K562 (cell line): Measurements from ENCODE around the gene GLT8D2. TPM values are rescaled to one million over a fixed set of nuclear protein-coding genes. Genes with fewer than 3 reads are reported as not detected.

Source experiments
- ATF7 ChIP-seq: fragments of 450-650 bp; IDR thresholded peaks from 2 replicates; pipeline ENCODE4 v1.7.1; 2014; ENCODE audit warnings: mild to moderate bottlenecking, moderate library complexity
- BACH1 ChIP-seq: fragments of 200-800 bp; sonication (Bioruptor generic); IDR thresholded peaks from 2 replicates; pipeline ENCODE4 v1.6.1; 2016; ENCODE audit warnings: missing genetic modification characterization, missing compliant biosample characterization
- L3MBTL2 ChIP-seq: fragments of 450-650 bp; IDR thresholded peaks from 2 replicates; pipeline ENCODE4 v1.6.1; 2016; ENCODE audit warnings: mild to moderate bottlenecking, moderate library complexity
- MGA ChIP-seq: fragments of 450-650 bp; IDR thresholded peaks from 2 replicates; pipeline ENCODE4 v1.6.1; 2016; ENCODE audit warnings: mild to moderate bottlenecking, moderate library complexity
- MYC ChIP-seq, 2 experiments: fragments of 250-450 bp in 1 of 2; sonication (Bioruptor Pico) in 1 of 2; IDR thresholded peaks; 2 replicates each; pipeline versions ENCODE4 v1.5.1 to v1.6.1; 2012 to 2021; ENCODE audit warnings: low read depth in 2 of 2, borderline replicate concordance in 1 of 2, improper control_type of control experiment in 1 of 2, low read length in 1 of 2, mild to moderate bottlenecking in 1 of 2, moderate library complexity in 1 of 2
- SOX6 ChIP-seq: fragments of 450-650 bp; IDR thresholded peaks from 2 replicates; pipeline ENCODE4 v1.6.1; 2014; ENCODE audit warnings: mild to moderate bottlenecking
- UBTF ChIP-seq, 2 experiments: IDR thresholded peaks; 2 replicates each; pipeline ENCODE4 v1.6.1; 2012; ENCODE audit warnings: improper control_type of control experiment in 2 of 2, low read depth in 2 of 2, low read length in 2 of 2, borderline replicate concordance in 1 of 2
- ZNF239 ChIP-seq: fragments of 250-450 bp; sonication (Bioruptor Pico); IDR thresholded peaks from 2 replicates; pipeline ENCODE4 v1.4.0; 2020; ENCODE audit warnings: mild to moderate bottlenecking
- ZNF699 ChIP-seq: fragments of 250-450 bp; sonication (Bioruptor Pico); IDR thresholded peaks from 2 replicates; pipeline ENCODE4 v1.8.0; 2021; ENCODE audit warnings: mild to moderate bottlenecking, moderate library complexity; ENCODE audit not compliant: insufficient replicate concordance
- ZNF766 ChIP-seq: fragments of 200-800 bp; sonication (Bioruptor generic); conservative IDR thresholded peaks from 2 replicates; pipeline ENCODE4 v1.6.1; 2016; ENCODE audit warnings: missing genetic modification characterization, missing compliant biosample characterization
- polyA plus RNA-seq, 8 experiments: library from polyadenylated mRNA; depleted of rRNA in 4 of 8; stranded (reverse) in 5 of 8; unstranded in 3 of 8; fragments of >200 nt; fragmentation: Nextera tagmentation in 2 of 8; fragmentation: Illumina TruSeq in 1 of 8; extraction: Ambion mirVana in 2 of 8; extraction: Trizol in 1 of 8; gene quantifications; 2 replicates each; pipeline versions ENCODE4 v1.2.1 to v1.2.3, GENCODE V29; 2011 to 2014; ENCODE audit warnings: inconsistent platforms in 1 of 8, missing spikeins in 1 of 8
- total RNA-seq, 7 experiments: library from RNA; depleted of rRNA in 6 of 7; stranded (reverse); fragments of >200 nt in 6 of 7; fragmentation: Illumina TruSeq in 2 of 7; extraction: Trizol in 2 of 7; gene quantifications; 2 replicates each; pipeline versions ENCODE4 v1.2.1 to v1.2.3, GENCODE V29; 2011 to 2021; ENCODE audit warnings: low replicate concordance in 1 of 7
- TF ChIP-seq, protein P1 (sequence below), 2 experiments: fragments of 200-800 bp in 1 of 2; sonication (Bioruptor generic) in 1 of 2; sonication (generic) in 1 of 2; formaldehyde crosslinking in 1 of 2; IDR thresholded peaks in 1 of 2; conservative IDR thresholded peaks in 1 of 2; 2 replicates each; pipeline versions ENCODE4 v1.5.0 to v1.6.1; 2016 to 2020; ENCODE audit warnings: missing compliant biosample characterization in 1 of 2, missing genetic modification characterization in 1 of 2, missing genetic modification reagents in 1 of 2

GLT8D2 gene
- total and polyA plus RNA-seq, 9 of the 15 experiments (the other 6 are each of a cell fraction or from before 2014, with no cell fraction given): 0.18 to 0.27 (median 0.18) TPM; not detected in 6

- peak; percentile 55 for TF ChIP-seq SOX6
- no peak for TF ChIP-seq MGA
- TF ChIP-seq ZNF766 (CRISPR knock-in tag): 0 out of 2 replicates have a peak, but pooled peaks have one; percentile 10
- 0 out of 4 replicates have a peak, but pooled peaks have one; percentile 7 to 30 for TF ChIP-seq UBTF (IDR thresholded peaks at IDR 0.05; ENCODE audit: borderline replicate concordance in 1 of 2, low read depth in 2 of 2, low read length in 2 of 2)
- TF ChIP-seq BACH1: no peak
- 0 out of 2 replicates have a peak, but pooled peaks have one; percentile 7 for TF ChIP-seq MYC (IDR thresholded peaks at IDR 0.05; ENCODE audit: low read depth, low read length)
- no peak for TF ChIP-seq MYC (CRISPR knock-in tag; IDR thresholded peaks at IDR 0.05; ENCODE audit: borderline replicate concordance, low read depth)
- no peak for TF ChIP-seq ZNF239 (CRISPR knock-in tag)
- TF ChIP-seq, protein P1, sequence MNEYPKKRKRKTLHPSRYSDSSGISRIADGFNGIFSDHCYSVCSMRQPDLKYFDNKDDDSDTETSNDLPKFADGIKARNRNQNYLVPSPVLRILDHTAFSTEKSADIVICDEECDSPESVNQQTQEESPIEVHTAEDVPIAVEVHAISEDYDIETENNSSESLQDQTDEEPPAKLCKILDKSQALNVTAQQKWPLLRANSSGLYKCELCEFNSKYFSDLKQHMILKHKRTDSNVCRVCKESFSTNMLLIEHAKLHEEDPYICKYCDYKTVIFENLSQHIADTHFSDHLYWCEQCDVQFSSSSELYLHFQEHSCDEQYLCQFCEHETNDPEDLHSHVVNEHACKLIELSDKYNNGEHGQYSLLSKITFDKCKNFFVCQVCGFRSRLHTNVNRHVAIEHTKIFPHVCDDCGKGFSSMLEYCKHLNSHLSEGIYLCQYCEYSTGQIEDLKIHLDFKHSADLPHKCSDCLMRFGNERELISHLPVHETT (CRISPR knock-in tag; conservative IDR thresholded peaks at IDR 0.05 in 1 of 2, IDR thresholded peaks at IDR 0.05 in 1 of 2): 0 out of 4 replicates have a peak, but pooled peaks of 1 of the 2 experiments have one; percentile 29
- peak; percentile 18; the same call in 1 of the 2 replicates for TF ChIP-seq L3MBTL2
- peak; percentile 87 for TF ChIP-seq ATF7
- no peak for TF ChIP-seq ZNF699 (CRISPR knock-in tag)
These were observed 52.6 kb downstream of the GLT8D2 start (continued) for GRCh38 chr12:103997286-103997900.
